HL-60 (cell line): ENCODE measurements around the gene SLC37A3.

Source experiments
- GABPA ChIP-seq: IDR thresholded peaks from 2 replicates; pipeline ENCODE4 v1.6.1; 2012; ENCODE audit warnings: low read depth
- POLR2AphosphoS5 ChIP-seq: IDR thresholded peaks from 2 replicates; pipeline ENCODE4 v1.6.1; 2012; ENCODE audit warnings: low read depth
- TF ChIP-seq, protein P1 (sequence below): IDR thresholded peaks from one replicate; pipeline ENCODE4 v1.5.1; 2011; ENCODE audit warnings: low read length, control low read depth, inconsistent platforms; ENCODE audit not compliant: insufficient read depth

GRCh38 chr7:140300243-140301136 lies 97.8 kb downstream of the SLC37A3 start:
- TF ChIP-seq GABPA (no peak), POLR2AphosphoS5 (no peak)
- TF ChIP-seq, protein P1, sequence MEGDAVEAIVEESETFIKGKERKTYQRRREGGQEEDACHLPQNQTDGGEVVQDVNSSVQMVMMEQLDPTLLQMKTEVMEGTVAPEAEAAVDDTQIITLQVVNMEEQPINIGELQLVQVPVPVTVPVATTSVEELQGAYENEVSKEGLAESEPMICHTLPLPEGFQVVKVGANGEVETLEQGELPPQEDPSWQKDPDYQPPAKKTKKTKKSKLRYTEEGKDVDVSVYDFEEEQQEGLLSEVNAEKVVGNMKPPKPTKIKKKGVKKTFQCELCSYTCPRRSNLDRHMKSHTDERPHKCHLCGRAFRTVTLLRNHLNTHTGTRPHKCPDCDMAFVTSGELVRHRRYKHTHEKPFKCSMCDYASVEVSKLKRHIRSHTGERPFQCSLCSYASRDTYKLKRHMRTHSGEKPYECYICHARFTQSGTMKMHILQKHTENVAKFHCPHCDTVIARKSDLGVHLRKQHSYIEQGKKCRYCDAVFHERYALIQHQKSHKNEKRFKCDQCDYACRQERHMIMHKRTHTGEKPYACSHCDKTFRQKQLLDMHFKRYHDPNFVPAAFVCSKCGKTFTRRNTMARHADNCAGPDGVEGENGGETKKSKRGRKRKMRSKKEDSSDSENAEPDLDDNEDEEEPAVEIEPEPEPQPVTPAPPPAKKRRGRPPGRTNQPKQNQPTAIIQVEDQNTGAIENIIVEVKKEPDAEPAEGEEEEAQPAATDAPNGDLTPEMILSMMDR = no peak
